Stimulated activated CD4-positive, alpha-beta T cell treated with anti-CD3 and anti-CD28 coated beads, Interleukin-2, amount 100 ng/mL, for 4 hours (primary cell): ENCODE measurements around the gene AEBP1.
"Not testable (repeated sequence)": the region's sequence is repeated elsewhere in the genome, so short reads cannot be mapped to it uniquely, and the experiment has no call there.

Experiments
- DNase-seq: peaks from one replicate; pipeline ENCODE4 v3.0.0-alpha.2; 2020; ENCODE audit warnings: low read depth

The AEBP1 gene

DNA sequence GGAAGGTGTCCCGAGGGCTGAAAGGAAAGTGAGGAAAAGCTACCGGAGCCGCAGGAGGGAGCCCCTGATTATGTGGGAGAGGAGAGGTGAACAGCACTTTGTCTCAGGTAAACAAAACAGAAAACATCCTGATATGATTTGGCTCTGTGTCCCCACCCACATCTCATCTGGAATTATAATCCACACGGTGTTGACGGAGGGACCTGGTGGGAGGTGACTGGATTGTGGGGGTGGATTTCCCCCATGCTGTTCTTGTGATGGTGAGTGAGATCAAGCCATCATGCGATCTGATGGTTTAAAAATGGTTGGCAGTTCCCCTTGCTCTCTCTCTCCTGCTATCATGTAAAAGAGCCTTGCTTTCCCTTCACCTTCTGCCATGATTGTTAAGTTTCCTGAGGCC, 16.2 kb downstream of the AEBP1 start:
- no peak for DNase-seq

DNA sequence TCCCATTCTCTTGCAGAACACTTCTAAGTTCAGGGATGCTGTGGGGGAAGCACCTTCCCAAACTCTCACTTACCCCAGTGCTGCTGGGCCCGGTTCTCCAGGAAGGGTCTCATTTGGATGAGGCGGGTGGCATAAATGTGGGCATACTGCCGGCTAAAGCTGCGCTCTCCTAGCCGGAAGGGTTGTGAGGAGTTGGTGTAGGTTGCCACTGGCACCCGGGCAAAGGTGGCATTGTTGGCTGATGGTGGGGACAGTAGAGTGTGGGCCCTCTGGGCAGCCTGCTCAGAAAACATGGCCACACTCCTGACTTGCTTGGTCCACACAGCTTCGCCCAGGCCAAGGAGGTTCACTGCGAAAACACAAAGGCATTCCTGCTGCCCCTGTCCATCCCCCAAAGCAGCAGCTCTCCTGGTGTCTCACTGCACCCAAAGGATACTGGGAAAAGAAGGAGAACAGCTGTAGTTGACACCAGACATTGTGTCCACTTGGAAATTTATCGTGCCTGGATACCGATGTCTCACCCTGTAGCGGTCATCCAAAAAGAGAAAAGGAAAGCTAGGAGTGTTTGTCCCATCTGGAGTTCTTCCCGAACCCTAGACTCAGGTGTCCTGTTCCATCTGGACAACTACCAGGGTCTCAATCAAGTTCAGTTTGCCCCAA, 17.7 kb downstream of the AEBP1 start:
- no peak for DNase-seq

DNA sequence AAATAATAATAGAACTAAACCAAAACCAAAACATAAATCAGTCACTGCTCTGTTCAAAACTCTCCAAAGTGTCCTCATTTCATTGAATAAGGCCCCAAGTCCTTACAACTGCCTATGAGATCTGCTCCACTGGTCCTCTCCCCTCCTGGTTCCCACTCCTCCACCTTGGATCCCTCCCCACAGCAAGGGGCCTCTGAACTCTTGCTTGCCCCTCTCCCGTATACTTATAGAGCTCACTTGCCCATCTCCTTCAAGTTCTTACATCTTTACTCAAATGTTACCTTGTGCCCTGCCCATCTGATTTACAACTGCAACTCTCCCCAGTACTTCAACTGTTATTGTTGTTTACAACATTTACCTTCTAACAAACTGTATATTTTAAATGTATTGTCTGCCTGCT, 18.4 kb downstream of the AEBP1 start:
- DNase-seq = no peak

DNA sequence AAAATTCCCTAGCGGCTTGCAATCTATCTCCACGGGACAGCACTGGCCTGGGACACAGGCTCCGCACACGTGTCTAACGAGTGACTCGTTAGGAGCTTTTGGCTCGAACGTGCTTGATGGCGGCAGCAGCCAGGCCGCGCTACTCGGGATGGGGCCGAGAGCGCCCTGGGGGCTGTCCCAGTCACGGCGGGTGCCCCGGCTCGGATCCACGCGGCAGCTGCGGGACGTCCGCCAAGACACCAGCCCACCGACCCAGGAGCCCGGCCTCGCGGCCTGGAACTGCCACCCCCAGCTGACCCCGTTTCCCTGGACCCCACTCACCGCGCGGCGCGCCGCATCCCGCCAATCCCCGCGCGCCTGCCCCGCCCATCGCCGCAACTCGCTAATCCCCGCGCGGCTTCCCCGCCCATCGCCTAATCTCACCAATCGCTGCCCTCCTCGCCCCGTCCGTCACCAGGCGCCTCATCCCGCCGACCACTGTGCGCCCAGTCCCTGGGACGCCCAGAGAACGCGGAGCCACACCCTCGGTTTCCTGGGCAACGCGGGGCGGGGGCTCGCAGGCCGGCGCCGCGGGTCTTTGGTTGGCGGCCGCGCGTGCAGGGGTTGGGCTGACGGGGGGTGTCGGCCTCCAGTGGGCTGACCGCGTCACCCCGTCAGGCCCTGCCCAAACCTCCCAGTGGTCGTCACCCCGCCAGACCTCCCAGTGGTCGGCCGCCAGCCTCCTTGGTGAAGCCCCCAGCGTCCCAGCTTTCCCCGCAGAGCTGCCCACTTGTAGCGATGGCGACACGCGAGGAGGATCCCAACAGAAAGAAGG, 19.3 kb downstream of the AEBP1 start, which contains the start of gene POLD2:
Gene POLD2 (minus strand): TSS at position 359 of the 814 bp plus-strand sequence. CDS start 1,495 bp downstream, outside the sequence.
- DNase-seq = peak; percentile 98

DNA sequence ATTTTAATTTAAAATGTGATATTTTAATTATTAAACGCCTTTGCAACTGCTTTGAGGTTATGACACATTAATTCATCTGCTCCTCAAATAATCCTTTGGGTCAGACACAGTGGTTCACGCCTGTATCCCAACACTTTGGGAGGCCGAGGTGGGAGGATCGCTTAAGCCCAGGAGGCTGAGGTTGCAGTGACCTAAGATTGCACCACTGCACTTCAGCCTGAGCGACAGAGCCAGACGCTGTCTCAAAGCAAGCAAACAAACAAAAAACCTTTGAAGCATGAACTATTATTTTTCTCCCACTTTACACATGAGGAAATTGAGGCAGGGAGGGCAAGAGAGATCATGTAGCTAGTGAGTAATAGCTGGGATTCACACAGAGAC, 20.7 kb downstream of the AEBP1 start:
- no peak for DNase-seq

DNA sequence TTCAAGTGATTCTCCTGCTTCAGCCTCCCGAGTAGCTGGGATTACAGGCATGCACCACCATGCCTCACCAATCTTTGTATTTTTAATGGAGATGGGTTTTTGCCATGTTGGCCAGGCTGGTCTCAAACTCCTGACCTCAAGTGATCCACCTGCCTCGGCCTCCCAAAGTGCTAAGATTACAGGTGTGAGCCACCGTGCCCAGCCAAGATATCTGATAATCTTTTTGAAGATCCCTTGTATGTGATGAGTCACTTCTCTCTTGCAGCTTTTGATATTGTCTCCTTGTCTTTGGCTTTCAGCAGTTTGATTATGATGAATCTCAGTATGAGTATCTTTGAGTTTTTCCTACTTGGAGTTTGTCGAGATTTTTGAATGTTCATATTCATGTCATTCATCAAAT, 22.4 kb downstream of the AEBP1 start:
- DNase-seq = not testable (repeated sequence)

DNA sequence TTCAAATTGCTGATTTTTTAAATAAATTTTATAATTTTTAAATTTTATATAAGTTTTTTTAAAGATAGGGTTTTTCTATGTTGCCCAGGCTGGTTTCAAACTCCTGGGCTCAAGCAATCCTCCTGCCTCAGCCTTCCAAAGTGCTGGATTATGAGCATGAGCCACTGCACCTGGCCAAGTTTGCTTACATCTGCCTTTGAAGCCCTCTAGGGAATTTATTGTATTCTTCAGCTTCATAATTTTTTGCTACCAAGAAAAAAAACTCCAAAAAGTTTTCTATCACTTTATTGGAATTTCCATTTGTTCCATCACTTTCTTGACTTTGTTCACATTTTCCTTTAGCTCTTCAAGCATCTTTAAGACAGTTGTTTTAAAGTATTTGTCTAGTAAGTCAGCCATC, 23.0 kb downstream of the AEBP1 start:
- DNase-seq = no peak

DNA sequence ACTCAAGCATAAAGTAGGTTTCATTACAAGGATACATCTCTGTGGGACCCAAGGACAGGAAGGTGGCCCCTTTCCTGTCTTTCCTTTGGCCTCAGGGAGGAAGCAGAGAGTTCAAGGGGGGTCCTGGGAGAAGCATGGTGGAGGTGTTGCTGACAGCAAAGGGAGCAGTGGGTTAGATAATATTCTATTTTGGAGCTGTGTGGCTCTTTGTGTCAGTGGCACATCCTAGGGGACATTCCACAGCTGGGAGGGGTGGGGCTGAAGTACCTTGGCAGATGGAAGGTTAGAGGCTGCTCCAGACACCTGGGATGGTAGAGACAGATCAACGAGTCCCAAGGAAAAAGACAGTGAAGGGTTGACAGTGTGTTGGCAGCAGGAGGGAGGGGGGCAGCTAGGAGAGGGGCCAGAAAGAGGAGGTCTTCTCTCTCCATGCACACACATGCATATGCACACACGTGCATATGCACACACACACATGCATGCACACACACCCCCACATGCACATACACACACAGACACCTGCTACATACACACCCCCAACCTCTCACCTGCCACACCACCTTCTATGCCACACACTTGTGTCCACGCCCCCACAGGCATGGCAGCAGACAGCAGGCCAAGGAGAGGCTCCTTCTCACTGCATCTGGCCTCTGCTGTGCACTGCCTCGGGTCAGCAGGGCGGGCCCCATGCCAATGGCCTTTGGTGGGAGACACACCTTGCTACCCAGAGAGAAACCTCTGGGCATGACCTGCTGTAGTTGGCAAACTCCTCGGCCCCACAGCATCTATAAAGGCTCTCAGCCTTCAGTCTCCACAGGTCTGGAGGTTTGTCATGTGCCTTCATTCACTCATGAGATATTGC, 24.8 kb downstream of the AEBP1 start:
- no peak for DNase-seq

DNA sequence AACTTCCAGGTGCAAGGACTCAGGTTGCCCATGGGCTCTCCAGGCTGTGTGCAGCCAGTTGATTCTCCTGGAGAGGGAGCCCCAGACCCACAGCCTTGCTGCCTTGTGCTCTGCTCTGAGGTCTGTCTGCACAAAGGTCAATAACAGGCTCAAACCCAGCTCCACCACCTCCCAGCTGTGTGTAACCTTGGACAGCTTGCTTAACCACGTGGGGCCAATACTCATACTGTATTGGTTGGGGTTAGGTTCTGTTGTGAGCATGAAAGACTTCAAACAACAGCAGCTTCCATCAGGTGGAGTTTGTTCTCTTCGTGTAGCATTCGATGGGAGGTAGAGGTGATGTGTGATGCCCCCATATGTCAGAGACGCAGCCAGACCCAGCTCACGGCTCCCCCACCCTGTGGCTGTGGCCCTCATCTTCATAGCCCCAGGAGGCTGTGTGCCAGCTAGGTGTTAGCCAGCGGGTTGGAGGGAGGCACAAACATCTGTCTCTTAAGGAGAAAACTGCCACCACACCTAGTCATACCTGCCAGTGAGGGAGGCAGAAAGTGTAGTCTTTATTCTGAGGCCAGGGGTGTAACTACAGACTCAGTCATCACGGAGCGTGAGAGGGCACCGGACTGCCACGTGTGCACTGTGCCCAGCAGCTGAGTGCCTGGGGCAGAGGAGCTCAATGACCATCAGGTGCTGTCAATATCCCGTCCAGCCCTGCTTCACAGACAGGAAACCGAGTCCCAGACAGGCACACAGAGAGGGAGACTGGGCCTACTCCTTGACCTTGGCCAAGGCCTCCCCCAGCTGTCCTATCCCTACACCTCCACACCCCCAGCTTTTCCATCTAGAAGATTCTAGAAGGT, 27.3 kb downstream of the AEBP1 start:
- DNase-seq = no peak

DNA sequence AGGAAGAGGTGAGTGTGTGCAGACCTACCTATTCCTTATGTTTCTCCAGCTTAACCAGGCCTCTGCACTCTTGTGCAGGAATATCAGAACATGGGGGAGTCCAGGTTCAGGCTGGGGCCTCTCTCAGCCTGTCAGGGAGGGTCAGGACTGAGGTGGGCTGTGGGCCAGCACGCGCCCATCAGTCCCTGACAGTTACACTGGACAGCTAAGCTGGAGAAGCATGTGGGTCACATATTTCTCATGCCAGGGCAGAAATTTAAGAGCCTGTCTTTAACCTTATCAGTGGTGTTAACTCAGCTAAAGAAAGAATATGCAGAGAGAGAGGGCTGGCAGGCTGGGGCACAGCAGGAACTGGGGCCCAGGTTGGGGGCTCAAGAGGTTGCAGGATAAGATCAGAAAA, 27.9 kb downstream of the AEBP1 start:
- DNase-seq = no peak

DNA sequence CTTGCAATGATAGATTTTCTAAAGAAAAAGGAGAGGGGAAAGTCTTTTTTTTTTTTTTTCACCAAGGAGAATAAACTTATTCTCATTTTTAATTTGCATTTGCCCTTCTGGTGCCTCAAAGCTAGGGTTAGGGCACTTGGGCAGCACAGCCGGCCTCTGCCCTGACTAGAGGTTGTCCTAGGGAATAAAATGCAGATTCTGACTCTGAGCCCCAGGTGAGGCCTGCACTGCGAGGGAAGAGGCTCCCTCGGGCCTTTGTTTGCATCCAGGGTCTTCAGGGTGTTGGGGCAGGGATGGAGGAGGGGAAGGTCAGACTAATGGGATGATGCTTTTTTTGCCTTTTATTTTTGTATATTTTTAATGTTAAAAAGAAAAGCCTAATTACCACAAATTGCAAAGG, 29.1 kb downstream of the AEBP1 start:
- DNase-seq = no peak

DNA sequence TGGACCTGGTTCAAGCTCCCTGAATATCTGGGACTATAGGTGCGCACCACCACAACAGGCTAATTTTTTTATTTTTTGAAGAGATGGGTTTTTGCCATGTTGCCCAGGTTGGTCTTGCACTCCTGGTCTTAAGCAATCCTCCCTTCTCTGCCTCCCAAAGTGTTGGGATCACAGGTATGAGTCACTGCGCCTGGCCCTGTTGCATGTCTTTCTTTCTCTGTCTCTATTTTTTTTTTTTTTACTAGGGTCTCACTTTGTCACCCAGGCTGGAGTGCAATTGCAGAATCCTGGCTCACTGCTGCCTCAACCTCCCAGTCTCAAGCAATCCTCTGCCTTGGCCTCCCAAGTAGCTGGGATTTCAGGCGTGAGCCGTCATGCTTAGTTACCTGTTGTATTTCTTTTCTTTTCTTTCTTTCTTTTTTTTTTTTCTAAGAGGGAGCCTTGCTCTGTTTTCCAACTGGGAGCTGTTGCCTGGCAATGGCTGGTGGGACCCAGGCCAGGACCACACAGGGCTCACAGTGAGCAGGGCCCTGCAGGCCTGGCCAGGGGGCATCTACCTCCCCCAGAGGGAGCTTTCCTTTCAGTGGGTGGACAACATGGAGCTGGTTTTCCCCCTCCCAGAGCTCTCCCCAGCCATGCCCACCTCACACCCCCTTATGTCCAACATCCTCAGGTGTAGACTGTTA, 30.9 kb downstream of the AEBP1 start:
- no peak for DNase-seq

DNA sequence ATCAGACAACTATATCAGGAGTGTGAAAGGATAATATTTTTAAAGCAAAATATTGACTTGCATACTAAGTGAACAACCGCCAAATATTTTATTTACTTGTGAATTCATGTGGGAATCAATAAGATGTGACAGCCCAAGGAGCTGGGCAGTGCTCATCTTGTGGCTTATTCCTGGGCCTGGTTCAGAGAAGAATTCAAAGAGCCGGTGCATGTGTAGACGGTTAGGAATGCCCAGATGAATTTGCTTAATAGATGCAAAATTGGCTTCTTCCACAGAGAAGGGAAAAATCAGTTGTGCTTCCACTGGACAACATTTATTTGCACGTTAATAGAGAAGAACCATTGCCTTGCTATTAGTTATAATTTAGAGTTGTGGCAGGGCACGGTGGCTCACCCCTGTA, 32.6 kb downstream of the AEBP1 start:
- DNase-seq = no peak

DNA sequence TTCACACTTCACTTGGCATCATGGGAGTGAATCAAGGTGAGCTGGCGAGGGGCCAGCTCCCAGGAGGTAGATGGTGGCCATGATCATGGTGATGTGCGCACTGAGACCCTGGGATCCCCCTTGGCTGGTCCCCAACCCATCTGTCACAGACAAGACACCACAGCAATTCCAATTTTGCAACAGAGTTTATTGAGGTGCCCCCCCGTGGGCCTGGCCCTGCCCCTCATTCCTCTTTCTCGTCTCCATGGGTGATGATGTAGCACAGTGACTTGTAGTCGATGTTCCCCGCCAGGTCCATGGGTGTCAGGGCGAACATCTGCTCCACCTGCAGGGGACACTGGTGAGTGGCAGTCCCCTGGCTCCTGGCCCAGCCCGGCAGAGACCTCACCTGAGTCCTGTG, 34.6 kb downstream of the AEBP1 start:
- DNase-seq = no peak

DNA sequence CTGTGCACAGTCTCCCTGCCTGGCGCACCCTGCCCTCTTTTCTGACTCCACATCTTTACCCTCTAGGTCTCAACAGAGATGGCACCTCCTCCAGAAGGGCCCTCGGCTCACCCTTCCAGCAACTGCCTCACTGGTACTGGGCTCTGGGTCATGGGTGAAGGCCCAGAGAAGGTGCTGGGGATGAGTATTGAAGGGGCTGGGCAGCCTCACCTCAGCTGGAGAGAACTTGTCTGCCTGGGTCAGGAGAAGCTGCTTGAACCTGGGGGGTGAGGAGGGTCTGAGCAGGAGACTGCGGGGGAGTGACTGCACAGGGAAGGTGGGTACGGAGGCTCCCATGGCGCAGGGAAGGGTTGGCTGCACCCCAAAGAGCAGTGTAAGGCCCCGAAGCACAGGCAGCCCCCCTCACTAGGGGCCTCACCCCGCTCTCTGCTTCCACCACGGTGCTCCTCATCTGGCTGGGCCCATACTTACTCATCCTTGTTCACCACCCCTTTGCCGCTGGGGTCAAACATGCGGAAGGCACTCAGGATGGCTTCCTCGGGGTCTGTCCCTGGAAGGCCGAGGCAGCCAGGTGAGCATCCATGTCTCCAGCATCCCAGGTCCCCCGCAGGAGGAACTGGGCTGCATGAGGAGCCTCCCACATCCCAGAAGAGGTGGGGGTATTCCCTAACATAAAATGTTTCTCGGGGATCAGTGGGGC, 35.3 kb downstream of the AEBP1 start:
- DNase-seq = no peak

DNA sequence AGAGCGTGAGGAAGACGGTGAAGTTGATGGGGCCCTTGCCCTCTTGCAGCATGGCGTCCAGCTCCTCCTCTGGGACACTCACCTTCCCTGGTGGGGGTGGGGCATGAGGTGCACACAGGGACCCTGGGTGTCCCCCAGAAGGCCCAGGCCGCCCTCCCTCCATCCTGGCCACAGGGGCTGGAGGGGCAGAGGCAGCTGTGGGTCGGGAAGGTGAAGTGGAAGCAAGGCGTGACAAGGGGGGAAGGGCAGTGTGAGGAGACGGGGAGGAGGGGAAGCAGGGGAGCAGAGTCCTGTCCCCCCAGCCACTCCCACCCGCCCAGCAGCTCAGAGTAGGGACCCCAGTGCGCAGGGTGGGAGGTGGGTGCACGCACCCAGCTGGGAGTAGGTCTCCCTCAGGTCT, 36.2 kb downstream of the AEBP1 start:
- no peak for DNase-seq

DNA sequence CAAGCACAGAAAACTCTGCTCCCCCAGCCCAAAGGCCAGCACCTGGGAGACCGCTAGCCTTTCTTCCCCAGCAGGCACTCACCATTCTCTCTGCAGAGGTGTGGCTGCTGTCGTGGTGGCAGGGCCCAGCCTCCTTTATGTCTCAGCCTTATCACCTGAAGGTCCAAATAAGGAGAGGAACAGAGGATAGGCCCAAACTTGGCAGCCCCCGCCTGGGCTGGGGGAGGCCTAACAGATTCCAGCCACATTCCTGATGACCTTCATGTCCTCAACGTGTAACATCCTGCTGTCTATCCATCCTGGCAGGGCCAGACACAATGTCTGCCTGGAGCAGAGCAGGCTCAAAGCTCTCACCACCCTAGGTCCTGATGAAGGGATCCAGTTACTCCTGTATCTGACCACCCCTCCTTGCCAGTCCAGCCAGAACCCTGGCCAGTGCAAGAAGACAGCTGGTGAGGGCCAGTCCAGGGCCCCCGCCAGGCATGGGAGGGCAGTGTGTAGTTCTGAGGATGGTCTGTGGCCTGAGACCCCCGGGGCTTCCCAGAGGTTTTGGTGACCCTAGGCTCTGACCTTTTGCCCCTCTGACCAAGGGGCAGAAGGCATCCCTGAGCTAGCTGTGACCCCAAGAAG, 37.2 kb downstream of the AEBP1 start, which contains the start of gene MYL7:
Gene MYL7 (minus strand): TSS at position 112 of the 630 bp plus-strand sequence. CDS start 27 bp downstream, at position 85.
- DNase-seq = no peak

DNA sequence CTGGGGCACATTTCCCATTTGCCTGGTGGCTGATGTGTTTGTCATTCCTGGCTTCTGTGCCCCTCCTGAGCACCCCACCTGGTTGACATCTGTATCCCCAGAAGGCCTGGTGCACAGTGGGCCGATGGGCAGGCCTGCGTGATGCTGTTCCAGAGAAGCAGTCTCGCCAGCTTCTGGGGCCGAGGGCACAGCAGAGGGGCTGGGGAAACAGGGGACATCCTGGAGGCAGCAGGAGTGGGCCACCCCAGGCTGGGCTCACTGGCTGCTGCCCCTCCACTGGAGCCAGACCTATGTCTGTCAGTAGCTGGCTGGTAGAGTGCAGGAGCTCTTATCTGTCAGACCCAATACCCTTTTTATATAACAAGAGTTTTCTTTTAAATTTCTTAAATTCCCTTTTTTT, 37.9 kb downstream of the AEBP1 start:
- no peak for DNase-seq

DNA sequence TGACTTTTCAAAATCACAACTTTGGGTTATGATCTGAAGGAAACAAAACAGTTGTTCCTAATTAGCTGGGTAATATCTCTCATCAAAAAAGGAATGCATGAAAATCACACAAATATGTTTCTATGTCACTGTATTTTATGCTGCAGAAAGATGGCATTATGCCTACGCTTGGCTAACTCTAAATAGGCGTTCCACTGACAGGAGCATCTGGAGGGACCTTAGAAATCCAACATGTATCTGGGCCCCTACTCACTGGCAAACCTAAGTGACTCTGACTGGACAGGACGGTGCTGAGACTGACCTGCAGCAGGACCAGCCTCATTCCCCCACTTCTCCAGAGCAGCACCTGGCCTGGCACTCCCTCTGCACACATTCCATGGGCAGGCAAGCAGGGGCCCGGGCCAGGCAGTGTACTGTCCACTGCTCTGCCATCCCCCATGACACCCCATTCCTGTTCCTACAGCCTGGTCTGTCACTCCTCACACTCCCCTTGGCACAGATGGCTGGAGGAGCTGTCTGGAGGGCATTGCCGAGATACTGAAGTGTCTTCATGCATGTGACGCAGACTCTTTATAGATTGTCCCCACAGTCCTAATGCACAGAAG, 39.6 kb downstream of the AEBP1 start:
- DNase-seq = no peak
